HG02642 (cell line): ENCODE measurements around the gene SERHL2.

ENCODE experiments used
- ATAC-seq: cut with Tn5 transposase; IDR thresholded peaks from one replicate; pipeline ENCODE4 v1.9.1; 2021; ENCODE audit warnings: mild to moderate bottlenecking; ENCODE audit not compliant: unreplicated experiment, poor library complexity

The SERHL2 gene

GRCh38 chr22:42623301-42623751 lies 69.6 kb downstream of the SERHL2 start:
- no peak for ATAC-seq
